DND-41 (cell line): Measurements from ENCODE around the gene DPYD.

Experiments used
- ATAC-seq: fragments of 200-7000 bp; cut with Tn5 transposase; 3 replicates; pipeline ENCODE4 v1.9.1; 2021; ENCODE audit warnings: low read depth; ENCODE audit not compliant: insufficient read depth
- DNase-seq: peaks from one replicate; pipeline ENCODE4 v3.0.0-alpha.2; 2020
- H2AFZ ChIP-seq: 2 replicates; pipeline ENCODE4 v1.6.0; 2012; ENCODE audit warnings: low read depth, low read length
- H3K27ac ChIP-seq: 2 replicates; pipeline ENCODE4 v1.5.1; 2012; ENCODE audit warnings: low read length, inconsistent platforms
- H3K27me3 ChIP-seq: fragments of 200-600 bp; sonication (generic); 2 replicates; pipeline ENCODE4 v1.6.0; 2012; ENCODE audit warnings: low read length, mild to moderate bottlenecking, inconsistent platforms; ENCODE audit not compliant: insufficient read depth, poor library complexity
- H3K36me3 ChIP-seq: 2 replicates; pipeline ENCODE4 v1.5.1; 2012; ENCODE audit warnings: low read length, inconsistent platforms; ENCODE audit not compliant: insufficient read depth
- H3K4me1 ChIP-seq: 2 replicates; pipeline ENCODE4 v1.5.1; 2012; ENCODE audit warnings: mild to moderate bottlenecking, low read length; ENCODE audit not compliant: insufficient read depth
- H3K4me2 ChIP-seq: 2 replicates; pipeline ENCODE4 v1.6.0; 2012; ENCODE audit warnings: mild to moderate bottlenecking, moderate library complexity, low read length, inconsistent platforms; ENCODE audit not compliant: insufficient read depth
- H3K4me3 ChIP-seq, 2 experiments: fragments of 200-600 bp in 1 of 2; shearing (Covaris generic) in 1 of 2; 2 replicates each; pipeline ENCODE4 v1.5.1; 2012 to 2016; ENCODE audit warnings: inconsistent platforms in 2 of 2, low read length in 2 of 2, mild to moderate bottlenecking in 2 of 2, low read depth in 1 of 2, moderate library complexity in 1 of 2
- H3K79me2 ChIP-seq: 2 replicates; pipeline ENCODE4 v1.6.0; 2012; ENCODE audit warnings: low read length, inconsistent platforms; ENCODE audit not compliant: insufficient read depth
- H3K9ac ChIP-seq: 2 replicates; pipeline ENCODE4 v1.6.0; 2012; ENCODE audit warnings: low read depth, mild to moderate bottlenecking, inconsistent platforms, low read length, moderate library complexity
- H3K9me3 ChIP-seq: 2 replicates; pipeline ENCODE4 v1.5.1; 2012; ENCODE audit warnings: low read length, moderate library complexity, mild to moderate bottlenecking, inconsistent platforms; ENCODE audit not compliant: insufficient read depth, severe bottlenecking
- H4K20me1 ChIP-seq: 2 replicates; pipeline ENCODE4 v1.6.0; 2012; ENCODE audit warnings: low read length; ENCODE audit not compliant: insufficient read depth
- EZH2 ChIP-seq: IDR thresholded peaks from 3 replicates; pipeline ENCODE4 v1.6.1; 2012; ENCODE audit warnings: borderline replicate concordance, low read depth, mild to moderate bottlenecking, moderate library complexity, low read length, inconsistent platforms; ENCODE audit not compliant: severe bottlenecking
- TF ChIP-seq, protein P1 (sequence below): IDR thresholded peaks from 2 replicates; pipeline ENCODE4 v1.5.1; 2012; ENCODE audit warnings: borderline replicate concordance, low read length, moderate library complexity, mild to moderate bottlenecking; ENCODE audit not compliant: poor library complexity, severe bottlenecking; ENCODE audit errors: extremely low read depth

The DPYD gene

DNA sequence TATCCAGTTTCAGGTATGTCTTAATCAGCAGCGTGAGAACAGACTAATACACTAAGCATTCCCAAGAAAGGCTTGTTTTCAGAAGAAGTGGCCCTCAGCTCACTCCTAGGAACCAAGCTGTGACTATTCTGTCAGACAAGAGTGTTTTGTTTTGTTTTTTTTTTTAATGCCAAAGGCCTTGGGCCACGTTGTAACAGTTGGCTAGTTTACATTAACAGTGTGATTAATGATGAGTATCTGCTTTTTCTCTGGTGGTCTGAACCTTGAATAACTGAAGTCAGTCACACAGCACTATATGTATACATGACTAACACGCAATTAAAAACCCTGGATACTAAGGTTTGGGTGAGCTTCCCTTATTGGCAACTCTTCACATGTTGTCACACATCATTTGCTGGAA, 21.9 kb downstream of the DPYD start:
- ATAC-seq (no peak), DNase-seq (no peak)
- Histone ChIP-seq H4K20me1 (peaks cover 4% of the 10 kb centered on the region; the same call in 1 of the 2 replicates), H3K36me3 (peaks cover 16% of the 10 kb centered on the region; the same call in 1 of the 2 replicates), H3K9ac (no peak overlapping the region), H3K79me2 (peaks cover 91% of the 10 kb centered on the region), H3K9me3 (peaks cover 14% of the 10 kb centered on the region), H3K4me1 (peaks cover 21% of the 10 kb centered on the region), H2AFZ (no peak overlapping the region), H3K27me3 (no peaks in the 10 kb centered on the region), H3K4me2 (no peak overlapping the region), H3K4me3 (no peak overlapping the region), H3K27ac (no peak overlapping the region)
- TF ChIP-seq, protein P1, sequence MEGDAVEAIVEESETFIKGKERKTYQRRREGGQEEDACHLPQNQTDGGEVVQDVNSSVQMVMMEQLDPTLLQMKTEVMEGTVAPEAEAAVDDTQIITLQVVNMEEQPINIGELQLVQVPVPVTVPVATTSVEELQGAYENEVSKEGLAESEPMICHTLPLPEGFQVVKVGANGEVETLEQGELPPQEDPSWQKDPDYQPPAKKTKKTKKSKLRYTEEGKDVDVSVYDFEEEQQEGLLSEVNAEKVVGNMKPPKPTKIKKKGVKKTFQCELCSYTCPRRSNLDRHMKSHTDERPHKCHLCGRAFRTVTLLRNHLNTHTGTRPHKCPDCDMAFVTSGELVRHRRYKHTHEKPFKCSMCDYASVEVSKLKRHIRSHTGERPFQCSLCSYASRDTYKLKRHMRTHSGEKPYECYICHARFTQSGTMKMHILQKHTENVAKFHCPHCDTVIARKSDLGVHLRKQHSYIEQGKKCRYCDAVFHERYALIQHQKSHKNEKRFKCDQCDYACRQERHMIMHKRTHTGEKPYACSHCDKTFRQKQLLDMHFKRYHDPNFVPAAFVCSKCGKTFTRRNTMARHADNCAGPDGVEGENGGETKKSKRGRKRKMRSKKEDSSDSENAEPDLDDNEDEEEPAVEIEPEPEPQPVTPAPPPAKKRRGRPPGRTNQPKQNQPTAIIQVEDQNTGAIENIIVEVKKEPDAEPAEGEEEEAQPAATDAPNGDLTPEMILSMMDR, result no peak
- no peak for TF ChIP-seq EZH2

DNA sequence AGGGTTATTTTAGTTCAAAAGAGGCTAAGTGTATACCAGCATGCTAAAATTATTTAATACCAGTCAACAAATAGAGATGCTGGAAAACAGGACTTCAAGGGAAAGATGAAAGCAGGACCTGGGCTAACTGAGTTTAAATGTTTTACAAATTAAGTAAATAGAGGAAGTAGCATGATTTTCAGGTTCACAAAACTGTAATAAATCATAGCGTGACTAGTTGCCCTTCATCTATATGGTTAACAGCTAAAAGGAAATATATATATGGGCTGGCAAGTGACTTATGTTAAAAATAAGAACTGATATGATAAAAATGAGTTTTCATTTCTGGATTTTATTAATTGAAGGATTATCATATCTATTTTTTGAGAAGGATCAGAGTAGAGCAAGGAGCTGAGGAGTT, 25.6 kb downstream of the DPYD start:
- peaks cover 84% of the 10 kb centered on the region for H3K79me2 ChIP-seq
- no peaks in the 10 kb centered on the region for H3K27me3 ChIP-seq
- H3K9me3 ChIP-seq, result peaks cover 14% of the 10 kb centered on the region
- H3K36me3 ChIP-seq, result peaks cover 16% of the 10 kb centered on the region; the same call in 1 of the 2 replicates
- no peak overlapping the region for H3K9ac ChIP-seq
- H3K4me1 ChIP-seq, result no peaks in the 10 kb centered on the region
- DNase-seq, result no peak
- TF ChIP-seq, protein P1, result no peak
- TF ChIP-seq EZH2, result no peak
- no peak for ATAC-seq
- no peak overlapping the region for H3K4me2 ChIP-seq
- H2AFZ ChIP-seq, result no peak overlapping the region
- no peaks in the 10 kb centered on the region for H4K20me1 ChIP-seq
- no peak overlapping the region for H3K27ac ChIP-seq
- H3K4me3 ChIP-seq, result no peak overlapping the region

DNA sequence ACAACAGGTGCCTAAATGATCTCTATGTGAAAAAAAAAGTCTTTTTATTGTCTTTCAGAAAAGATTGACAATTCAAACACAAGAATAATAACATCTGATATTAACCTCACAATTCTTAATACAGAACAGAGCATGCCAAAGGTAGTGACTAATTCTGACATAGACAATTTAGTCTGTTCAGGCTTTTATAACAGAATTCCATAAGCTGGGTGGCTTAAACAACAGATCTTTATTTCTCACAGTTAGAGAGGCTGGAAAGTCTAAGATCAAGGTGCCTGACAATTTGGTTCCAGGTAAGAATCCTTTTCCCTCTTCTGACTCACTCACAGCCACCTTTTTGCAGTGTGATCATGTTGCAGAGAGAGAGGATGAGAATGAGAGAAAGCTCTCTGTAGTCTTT, 27.0 kb downstream of the DPYD start:
- Histone ChIP-seq H3K9ac (no peak overlapping the region), H4K20me1 (no peaks in the 10 kb centered on the region), H3K79me2 (peaks cover 81% of the 10 kb centered on the region), H3K4me1 (no peaks in the 10 kb centered on the region), H3K4me2 (no peak overlapping the region), H3K36me3 (peaks cover 5% of the 10 kb centered on the region; the same call in 1 of the 2 replicates), H3K27ac (no peak overlapping the region), H2AFZ (no peak overlapping the region), H3K27me3 (no peaks in the 10 kb centered on the region), H3K4me3 (no peak overlapping the region), H3K9me3 (peaks cover 8% of the 10 kb centered on the region)
- ATAC-seq, result no peak
- DNase-seq, result no peak
- TF ChIP-seq EZH2, result no peak
- TF ChIP-seq, protein P1, result no peak

DNA sequence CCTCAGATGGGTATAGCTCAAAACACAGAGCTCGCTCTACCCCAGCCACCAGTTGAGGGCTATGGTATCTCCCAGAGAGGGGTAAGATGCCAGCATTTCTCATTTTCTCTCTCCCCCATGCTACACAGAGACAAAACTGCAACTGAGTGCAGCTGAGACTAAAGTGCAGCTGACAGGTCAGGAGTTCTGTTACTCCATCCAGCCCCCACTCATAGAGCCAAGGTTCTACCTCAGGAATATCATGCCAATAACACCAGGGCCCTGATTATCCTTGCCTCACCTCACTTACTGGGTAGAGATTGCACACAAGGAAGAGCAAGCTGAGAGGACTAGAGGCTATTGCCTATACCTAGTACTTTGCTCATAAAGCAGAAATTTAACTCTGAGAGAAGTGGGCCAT, 34.6 kb downstream of the DPYD start:
- H4K20me1 ChIP-seq, result no peaks in the 10 kb centered on the region
- no peak overlapping the region for H3K4me3 ChIP-seq
- no peak for DNase-seq
- H3K4me2 ChIP-seq, result no peak overlapping the region
- peaks cover 9% of the 10 kb centered on the region for H3K9me3 ChIP-seq
- no peak overlapping the region for H3K9ac ChIP-seq
- peaks cover 15% of the 10 kb centered on the region for H3K36me3 ChIP-seq
- no peak for TF ChIP-seq EZH2
- TF ChIP-seq, protein P1, result no peak
- no peaks in the 10 kb centered on the region for H3K4me1 ChIP-seq
- H3K27ac ChIP-seq, result no peak overlapping the region
- no peak overlapping the region for H2AFZ ChIP-seq
- 0 out of 3 replicates have a peak, but pooled peaks have one; percentile 24 for ATAC-seq
- H3K79me2 ChIP-seq, result peaks cover 76% of the 10 kb centered on the region
- no peaks in the 10 kb centered on the region for H3K27me3 ChIP-seq
